Measurements from ENCODE around the gene SS18L1.
A peak's percentile ranks its signal among the peaks of the same experiment; 100 is the strongest.

Gene SS18L1

GRCh38 chr20:62174021-62174804 is 30.6 kb downstream of the SS18L1 start:
- DNase-seq (ENCODE audit: low read depth in 3 of 3), result no peak

GRCh38 chr20:62174870-62175624 is 31.5 kb downstream of the SS18L1 start:
- DNase-seq (ENCODE audit: low read depth in 3 of 3), result no peak

DNA sequence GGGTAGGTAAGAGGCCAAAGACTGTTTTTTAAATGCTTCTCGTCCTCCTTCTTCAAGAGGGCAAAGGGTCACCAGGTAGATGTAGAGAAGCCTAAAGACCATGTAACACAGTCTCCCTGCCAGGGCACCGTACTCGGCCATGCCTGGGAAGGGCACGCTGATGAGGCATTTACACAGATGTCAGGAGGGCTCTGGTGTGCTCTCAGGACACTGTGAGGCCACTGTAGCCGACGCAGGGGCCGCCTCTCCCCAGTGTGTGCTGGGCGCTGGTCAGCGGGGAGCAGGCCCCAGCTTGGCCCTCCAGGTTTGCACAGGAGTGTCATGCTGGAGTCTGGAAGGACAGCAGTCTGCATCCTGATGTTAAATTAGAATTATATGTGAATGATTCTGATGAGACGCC is 32.1 kb downstream of the SS18L1 start:
- DNase-seq (ENCODE audit: low read depth in 3 of 3), result no peak

- no peak for DNase-seq (ENCODE audit: low read depth in 3 of 3)
Measured at GRCh38 chr20:62176866-62177265, 33.3 kb downstream of the SS18L1 start.

DNA sequence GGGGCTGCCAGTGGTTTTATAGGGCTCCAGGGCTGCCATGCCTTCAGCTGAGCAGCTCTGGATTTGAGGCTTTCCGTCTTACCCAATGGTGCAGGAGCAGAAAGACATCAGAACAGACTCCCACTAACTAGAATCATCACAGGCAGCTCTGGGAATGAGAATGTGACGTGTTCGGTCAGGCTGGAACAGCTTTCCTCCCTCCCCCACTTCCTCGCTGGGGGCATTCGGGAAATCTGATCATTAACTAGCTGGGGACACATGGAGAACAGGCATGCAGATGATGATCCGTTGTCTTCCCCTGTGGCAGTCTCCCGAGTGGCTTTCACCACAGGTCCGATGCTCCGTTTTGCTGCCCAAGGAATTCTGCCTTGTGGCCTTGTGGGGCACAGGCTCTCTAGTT is 33.7 kb downstream of the SS18L1 start:
- DNase-seq (ENCODE audit: low read depth in 3 of 3), result no peak

- DNase-seq (ENCODE audit: low read depth in 3 of 3), result no peak
Measured at GRCh38 chr20:62178316-62179161, 35.0 kb downstream of the SS18L1 start.

DNA sequence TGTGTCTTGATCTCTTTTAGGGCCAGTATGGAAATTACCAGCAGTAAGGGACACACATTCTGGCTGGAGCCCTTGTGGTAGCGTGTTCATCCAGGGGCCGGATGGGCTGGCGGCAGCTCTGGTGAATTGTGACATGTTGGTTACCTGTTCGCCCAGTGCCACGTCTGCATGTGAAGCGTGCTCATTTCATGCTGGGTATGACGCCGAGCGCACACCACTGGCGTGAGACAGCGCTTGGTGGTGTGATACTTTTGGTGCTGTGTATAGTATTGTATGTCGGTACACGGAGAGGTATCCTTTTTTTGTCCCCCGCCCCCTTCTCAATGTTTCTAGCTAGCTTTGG is 35.6 kb downstream of the SS18L1 start:
- DNase-seq (ENCODE audit: low read depth in 3 of 3), result no peak

- no peak for DNase-seq (ENCODE audit: low read depth in 3 of 3)
Measured at GRCh38 chr20:62181808-62182207, 38.2 kb downstream of the SS18L1 start.

- peak; percentile 87 to 88 (median 88) for DNase-seq (ENCODE audit: low read depth in 3 of 3)
Measured at GRCh38 chr20:62182469-62183425, 39.2 kb downstream of the SS18L1 start, which contains the start of gene MTG2. TSS of gene MTG2 (plus strand) at chr20:62183028. CDS start at chr20:62193421, 10,393 bp downstream.

GRCh38 chr20:62183426-62184142 is 40.0 kb downstream of the SS18L1 start:
- no peak for DNase-seq (ENCODE audit: low read depth in 3 of 3)

DNA sequence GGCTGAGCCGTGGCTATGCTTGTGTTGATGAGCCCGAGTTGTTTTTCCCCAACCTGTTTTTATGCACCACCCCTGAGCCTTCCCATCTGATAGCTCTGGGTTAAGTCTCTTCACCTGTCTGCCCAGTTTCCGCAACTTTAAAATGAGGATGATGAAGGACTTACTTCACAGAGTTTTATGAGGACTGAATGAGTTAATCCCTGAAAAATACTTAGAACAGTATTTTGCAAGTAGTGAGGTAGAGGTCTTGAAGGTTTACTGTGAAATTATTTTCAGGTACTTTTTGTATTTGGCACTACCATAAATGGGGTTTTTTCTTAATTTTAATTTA is 42.5 kb downstream of the SS18L1 start:
- no peak for DNase-seq (ENCODE audit: low read depth in 3 of 3)

DNA sequence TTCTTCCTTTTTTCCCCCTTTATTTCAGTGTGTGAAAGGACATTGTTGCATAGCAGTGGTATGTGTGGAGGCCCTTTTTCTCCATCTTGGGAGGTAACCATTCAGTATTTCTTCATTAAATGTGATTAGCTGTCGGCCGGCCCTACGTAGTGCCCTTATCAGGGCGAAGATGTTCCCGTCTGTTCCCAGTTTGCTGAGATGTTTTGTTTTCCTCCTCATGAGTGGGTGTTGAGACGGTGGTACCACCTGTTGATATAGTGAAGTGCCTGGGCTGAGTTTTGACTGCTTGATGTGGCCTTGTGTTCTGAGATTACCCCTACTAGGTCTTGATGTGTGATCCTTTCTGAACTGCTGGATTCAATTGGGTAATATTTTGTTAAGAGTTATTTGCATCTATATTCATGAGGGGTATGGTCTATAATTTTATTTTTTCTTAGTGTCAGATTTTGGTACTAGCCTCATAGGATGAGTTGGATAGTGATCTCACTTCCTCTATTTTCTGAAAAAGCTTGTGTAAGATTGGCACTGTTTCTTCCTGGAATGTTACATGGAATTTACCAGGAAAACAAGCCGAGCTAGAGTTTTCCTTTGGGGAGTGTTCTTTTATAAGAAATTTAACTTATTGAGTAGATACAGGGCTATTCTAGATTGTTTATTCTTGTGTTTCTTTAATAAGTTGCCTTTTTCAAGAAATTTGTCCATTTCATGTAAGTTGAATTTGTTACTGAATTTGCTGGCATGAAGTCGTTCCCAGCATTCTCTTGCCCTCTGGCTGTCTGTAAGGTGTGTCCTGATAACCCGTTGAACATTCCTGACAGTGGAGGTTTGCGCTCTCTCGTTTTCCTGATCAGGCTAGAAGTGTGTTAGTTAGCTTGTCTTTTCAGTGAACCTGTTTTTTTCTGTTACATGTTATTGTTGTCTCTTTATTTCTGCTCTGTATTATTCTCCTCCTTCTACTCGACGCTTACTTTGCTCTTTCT is 43.6 kb downstream of the SS18L1 start:
- DNase-seq (ENCODE audit: low read depth in 3 of 3), result no peak

DNA sequence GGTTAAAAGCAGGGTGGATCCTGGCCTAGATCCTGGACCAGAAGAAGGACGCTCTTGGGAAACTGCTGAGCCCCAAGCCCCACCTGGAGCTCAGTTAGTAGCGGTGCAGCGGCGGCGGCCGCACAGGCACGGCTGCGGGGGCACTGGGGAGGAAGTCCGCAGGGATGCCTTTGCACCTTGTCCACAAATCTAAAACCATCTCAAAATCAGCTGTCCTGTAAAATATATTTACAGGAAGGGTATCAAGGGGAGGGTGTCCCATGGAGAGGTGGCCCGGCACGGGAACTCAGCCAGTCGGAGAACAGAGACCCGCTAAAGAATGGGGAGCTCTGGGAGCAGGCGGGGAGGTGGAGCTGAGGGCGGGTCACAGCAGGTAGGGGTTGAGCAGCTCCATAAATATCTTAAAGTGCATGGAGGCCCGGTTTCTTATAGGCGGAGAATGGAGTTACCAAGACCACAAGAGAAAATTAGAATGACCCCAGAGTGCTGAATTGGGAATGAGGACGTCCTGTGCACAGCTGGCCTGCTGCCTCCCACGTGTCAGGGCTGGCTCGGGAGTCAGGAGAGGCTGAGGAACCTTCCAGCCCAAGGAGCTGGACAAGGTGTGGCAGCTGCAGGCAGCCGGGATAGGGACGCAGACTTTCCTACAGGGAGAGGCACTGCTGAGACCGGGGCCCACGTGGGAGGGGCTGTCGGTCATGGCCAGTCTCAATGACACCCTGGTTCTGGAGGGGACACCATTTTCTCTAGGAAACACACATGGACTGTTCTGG is 47.3 kb downstream of the SS18L1 start:
- DNase-seq (ENCODE audit: low read depth in 3 of 3), result no peak

DNA sequence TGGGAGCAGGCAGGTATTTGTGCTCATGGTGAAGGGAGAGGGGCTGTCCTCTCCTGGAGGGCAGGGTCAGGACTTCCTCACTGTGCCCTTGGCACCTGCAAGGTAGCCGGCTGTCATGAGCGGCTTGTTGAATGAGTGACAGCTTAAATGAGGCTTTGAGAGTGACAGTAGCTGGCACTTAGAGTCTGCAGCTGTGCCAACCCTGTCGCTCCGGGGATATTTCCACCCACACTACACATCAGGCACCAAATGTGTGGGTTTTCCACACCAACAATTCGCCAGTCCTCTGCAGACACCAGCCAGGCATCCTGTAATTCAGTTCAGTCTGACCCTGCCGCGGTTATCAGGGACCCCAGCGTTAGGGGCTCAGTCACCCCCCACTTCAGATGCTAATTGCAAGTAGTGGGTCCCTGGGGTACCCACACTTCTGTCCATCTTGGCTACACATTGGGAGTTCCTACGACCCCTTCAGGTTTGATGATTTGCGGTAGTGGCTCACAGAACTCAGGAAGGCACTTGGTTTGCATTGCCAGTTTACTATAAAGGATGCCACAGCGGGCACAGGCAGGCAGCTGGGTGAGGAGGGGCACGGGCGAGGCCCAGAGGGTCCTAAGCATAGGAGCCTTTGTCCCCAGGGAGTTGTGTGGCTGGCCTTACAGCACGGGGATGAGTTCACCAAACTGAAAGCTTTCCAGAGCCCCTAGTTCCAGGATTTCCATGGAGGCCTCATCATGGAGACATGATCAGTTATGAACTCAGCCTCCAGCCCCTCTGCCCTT is 48.4 kb downstream of the SS18L1 start:
- no peak for DNase-seq (ENCODE audit: low read depth in 3 of 3)

DNA sequence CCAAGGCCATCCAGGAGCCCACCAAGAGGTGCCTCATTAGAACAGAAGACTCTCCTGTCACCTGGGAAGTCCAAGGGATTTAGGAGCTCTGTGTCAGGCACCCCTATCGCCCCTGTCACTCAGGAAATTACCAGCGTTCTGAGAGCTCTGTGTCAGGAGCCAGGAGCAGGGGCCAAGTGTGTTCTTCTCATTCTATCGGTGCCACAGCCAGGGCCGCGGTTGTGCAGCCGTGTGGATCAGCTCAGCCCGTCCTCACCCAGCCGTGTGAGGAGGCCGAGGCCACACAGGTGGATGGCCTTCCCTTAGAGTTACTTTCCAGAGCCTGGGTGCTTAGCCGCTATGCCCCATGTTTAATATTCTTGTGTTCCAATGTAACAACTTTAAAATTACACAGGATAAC is 49.1 kb downstream of the SS18L1 start:
- DNase-seq (ENCODE audit: low read depth in 3 of 3), result no peak

DNA sequence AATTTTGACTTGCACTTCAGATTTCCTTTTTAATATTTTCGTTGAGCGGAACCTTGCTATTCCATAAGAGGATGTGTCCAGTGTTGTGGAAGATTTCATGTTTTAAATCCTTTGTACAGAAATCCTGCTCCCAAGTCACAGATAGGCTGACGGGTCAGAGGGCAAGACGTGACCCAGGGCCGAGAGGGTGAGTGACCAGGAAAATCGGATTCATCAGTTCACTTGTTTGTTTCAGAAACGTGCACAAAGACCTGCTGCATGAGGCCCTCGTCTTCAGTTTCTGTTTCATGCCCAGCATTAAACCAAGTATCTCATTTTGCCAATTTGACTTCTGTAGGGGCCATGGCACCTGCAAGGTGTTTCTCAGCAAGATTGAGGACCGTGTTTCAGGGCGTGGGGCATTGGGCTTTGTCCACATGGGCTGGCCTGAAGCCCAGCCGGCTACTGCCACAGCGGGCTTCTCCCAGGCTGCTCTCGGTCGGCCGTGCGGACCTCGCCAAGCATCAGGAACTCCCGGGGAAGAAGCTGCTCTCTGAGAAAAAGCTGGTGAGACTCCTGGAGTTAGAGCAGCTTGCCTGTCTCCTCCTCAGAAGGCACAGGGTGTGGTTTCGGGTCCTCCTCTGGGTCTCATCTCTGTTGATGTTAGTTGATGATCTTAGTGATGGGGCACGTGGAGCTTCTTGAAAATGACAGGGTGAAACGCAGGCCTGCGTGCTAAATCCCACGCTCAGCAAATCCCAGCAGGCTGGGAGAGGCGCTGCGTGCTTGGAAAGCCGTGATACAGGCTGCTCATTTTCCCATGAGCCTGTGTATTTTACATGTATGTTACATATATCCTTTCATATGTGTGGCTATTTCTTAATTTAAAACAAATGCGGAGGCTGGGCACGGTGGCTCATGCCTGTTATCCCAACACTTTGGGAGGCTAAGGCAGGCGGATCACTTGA is 49.8 kb downstream of the SS18L1 start:
- DNase-seq (ENCODE audit: low read depth in 3 of 3), result no peak

DNA sequence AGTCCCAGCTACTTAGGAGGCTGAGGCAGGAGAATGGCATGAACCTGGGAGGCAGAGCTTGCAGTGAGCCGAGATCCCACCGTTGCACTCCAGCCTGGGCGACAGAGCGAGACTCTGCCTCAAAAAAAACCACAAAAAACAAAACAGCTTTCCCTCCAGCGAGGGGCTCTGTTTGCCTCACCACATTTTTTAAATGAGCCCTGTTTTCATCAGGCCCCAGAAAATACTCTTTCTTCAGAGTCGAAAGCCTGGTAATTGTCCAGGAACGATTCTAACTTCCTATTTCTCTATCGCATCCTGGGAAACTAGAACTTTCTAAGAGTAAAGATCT is 51.5 kb downstream of the SS18L1 start:
- DNase-seq (ENCODE audit: low read depth in 3 of 3), result no peak

All from stimulated activated CD4-positive, alpha-beta T cell treated with anti-CD3 and anti-CD28 coated beads, TNF-alpha, amount 100 ng/mL, for 4 hours (primary cell).